Liver (tissue), 3 donors: ENCODE results near the gene SURF1.

ENCODE experiments used
- CTCF ChIP-seq: fragments of 150-350 bp; IDR thresholded peaks from 2 replicates; pipeline ENCODE4 v1.5.1; 2017; ENCODE audit warnings: improper control_type of control experiment, low read depth, low read length; ENCODE audit not compliant: missing input control
- RAD21 ChIP-seq, 2 donors: IDR thresholded peaks; 2 replicates each; pipeline ENCODE4 v1.6.1; 2016; ENCODE audit warnings: antibody characterized with exemption in 2 of 2, mild to moderate bottlenecking in 2 of 2
- REST ChIP-seq: IDR thresholded peaks from 2 replicates; pipeline ENCODE4 v1.6.1; 2016; ENCODE audit warnings: antibody characterized with exemption, mild to moderate bottlenecking
- RXRA ChIP-seq, 2 donors: IDR thresholded peaks; 2 replicates each; pipeline ENCODE4 v1.6.1; 2017 to 2018; ENCODE audit warnings: antibody characterized with exemption in 2 of 2, mild to moderate bottlenecking in 1 of 2
- TF ChIP-seq, protein P1 (sequence below): IDR thresholded peaks from 2 replicates; pipeline ENCODE4 v1.6.1; 2016; ENCODE audit warnings: antibody characterized with exemption
- donor health status: healthy.
- donor health status: healthy.

DNA sequence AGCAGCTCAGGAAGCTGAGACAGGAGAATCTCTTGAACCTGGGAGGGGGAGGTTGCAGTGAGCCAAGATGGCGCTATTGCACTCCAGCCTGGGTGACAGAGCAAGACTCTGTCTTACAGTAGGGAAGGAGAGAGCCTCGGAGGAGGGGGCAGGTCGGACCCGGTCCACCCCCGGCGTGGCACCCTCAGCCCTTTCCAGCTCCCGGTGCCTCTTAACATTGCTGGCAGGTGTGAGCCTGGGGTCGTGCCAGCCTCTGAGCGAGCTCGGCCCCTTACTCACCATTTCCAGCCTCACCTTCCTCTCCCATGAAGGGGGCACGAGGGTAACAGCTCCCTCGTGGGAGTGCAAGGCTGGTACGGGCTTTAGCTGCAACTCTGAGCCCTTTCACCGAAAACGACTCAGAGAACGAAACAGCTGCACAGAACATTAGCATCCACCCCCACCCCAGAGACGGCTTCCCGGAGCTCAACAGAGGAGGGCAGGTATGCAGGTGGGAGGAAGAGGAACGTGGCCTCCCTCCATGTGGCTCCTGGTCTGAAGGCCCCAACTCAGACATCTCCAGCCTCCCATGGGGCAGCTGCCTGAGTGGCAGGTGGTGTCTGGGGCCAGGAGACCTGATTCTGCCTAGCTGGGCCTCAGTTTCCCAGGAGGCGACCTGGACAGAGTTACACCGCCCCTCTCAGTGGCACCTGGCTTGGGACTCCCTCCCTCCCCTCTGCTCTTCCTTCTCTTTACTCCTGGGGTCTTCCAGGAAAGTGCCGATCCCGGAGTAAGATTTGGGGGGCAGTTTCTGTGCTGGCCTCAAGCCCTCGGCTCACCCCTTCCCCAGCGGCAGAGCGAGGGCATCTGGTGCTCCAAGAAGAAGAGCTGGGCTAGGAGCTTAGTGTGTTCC lies 52.8 kb downstream of the SURF1 start:
- TF ChIP-seq, protein P1, sequence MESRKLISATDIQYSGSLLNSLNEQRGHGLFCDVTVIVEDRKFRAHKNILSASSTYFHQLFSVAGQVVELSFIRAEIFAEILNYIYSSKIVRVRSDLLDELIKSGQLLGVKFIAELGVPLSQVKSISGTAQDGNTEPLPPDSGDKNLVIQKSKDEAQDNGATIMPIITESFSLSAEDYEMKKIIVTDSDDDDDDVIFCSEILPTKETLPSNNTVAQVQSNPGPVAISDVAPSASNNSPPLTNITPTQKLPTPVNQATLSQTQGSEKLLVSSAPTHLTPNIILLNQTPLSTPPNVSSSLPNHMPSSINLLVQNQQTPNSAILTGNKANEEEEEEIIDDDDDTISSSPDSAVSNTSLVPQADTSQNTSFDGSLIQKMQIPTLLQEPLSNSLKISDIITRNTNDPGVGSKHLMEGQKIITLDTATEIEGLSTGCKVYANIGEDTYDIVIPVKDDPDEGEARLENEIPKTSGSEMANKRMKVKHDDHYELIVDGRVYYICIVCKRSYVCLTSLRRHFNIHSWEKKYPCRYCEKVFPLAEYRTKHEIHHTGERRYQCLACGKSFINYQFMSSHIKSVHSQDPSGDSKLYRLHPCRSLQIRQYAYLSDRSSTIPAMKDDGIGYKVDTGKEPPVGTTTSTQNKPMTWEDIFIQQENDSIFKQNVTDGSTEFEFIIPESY, result no peak
- no peak for TF ChIP-seq CTCF
- no peak for TF ChIP-seq REST
- TF ChIP-seq RXRA (IDR thresholded peaks at IDR 0.05), result no peak
- TF ChIP-seq RAD21 (IDR thresholded peaks at IDR 0.05), result no peak
